Progenitor cell of endocrine pancreas (in vitro differentiated cells): ENCODE data around the gene LUZP1. TPM values are rescaled to one million over a fixed set of nuclear protein-coding genes. Genes with fewer than 3 reads are reported as not detected.

Experiments
- DNase-seq: peaks from one replicate; pipeline ENCODE4 v3.0.0; 2021; ENCODE audit warnings: low spot score; ENCODE audit not compliant: unreplicated experiment
- H3K27ac Mint-ChIP-seq: 2 replicates; pipeline ENCODE4 v1.8.0; 2021; ENCODE audit warnings: mild to moderate bottlenecking, moderate library complexity, mixed read lengths
- H3K27me3 Mint-ChIP-seq: 2 replicates; pipeline ENCODE4 v1.8.0; 2021; ENCODE audit warnings: mixed read lengths
- H3K36me3 Mint-ChIP-seq: 2 replicates; pipeline ENCODE4 v1.8.0; 2022; ENCODE audit warnings: mixed read lengths; ENCODE audit not compliant: insufficient read depth
- H3K4me1 Mint-ChIP-seq: 2 replicates; pipeline ENCODE4 v1.8.0; 2021; ENCODE audit warnings: low read depth, mixed read lengths
- H3K4me3 Mint-ChIP-seq: 2 replicates; pipeline ENCODE4 v1.8.0; 2021; ENCODE audit warnings: low read depth, mild to moderate bottlenecking, moderate library complexity, mixed read lengths
- H3K9me3 Mint-ChIP-seq: 2 replicates; pipeline ENCODE4 v1.8.0; 2021; ENCODE audit warnings: low read depth, mixed read lengths
- CTCF ChIP-seq: fragments of 200-600 bp; sonication (generic); IDR thresholded peaks from one replicate; pipeline ENCODE4 v1.5.0; 2021; ENCODE audit warnings: antibody characterized with exemption, mild to moderate bottlenecking; ENCODE audit not compliant: unreplicated experiment
- total RNA-seq: library from RNA; stranded (reverse); gene quantifications from 2 replicates; pipeline ENCODE4 v1.2.1, GENCODE V29; 2021

The LUZP1 gene
- total RNA-seq, 1 donor from 2014 or later = 47.5 TPM

GRCh38 chr1:23065385-23065784, 103.3 kb downstream of the LUZP1 start:
- H3K36me3 Mint-ChIP-seq = peaks cover 24% of the 10 kb centered on the region
- no peaks in the 10 kb centered on the region for H3K27me3 Mint-ChIP-seq
- no peak overlapping the region for H3K4me3 Mint-ChIP-seq
- peaks cover 1% of the 10 kb centered on the region for H3K4me1 Mint-ChIP-seq
- no peak for TF ChIP-seq CTCF
- peak overlapping the region; percentile 64 for H3K27ac Mint-ChIP-seq
- H3K9me3 Mint-ChIP-seq = no peaks in the 10 kb centered on the region
- DNase-seq = no peak

GRCh38 chr1:23062271-23062670, 106.4 kb downstream of the LUZP1 start:
- no peaks in the 10 kb centered on the region for H3K9me3 Mint-ChIP-seq
- no peak for TF ChIP-seq CTCF
- H3K4me3 Mint-ChIP-seq = no peak overlapping the region
- peaks cover 26% of the 10 kb centered on the region for H3K36me3 Mint-ChIP-seq
- H3K27me3 Mint-ChIP-seq = no peaks in the 10 kb centered on the region
- H3K4me1 Mint-ChIP-seq = peaks cover 2% of the 10 kb centered on the region
- no peak for DNase-seq
- peak overlapping the region; percentile 62 for H3K27ac Mint-ChIP-seq

- peaks cover 30% of the 10 kb centered on the region for H3K36me3 Mint-ChIP-seq
- H3K27ac Mint-ChIP-seq = no peak overlapping the region
- TF ChIP-seq CTCF = no peak
- peaks cover 2% of the 10 kb centered on the region for H3K4me1 Mint-ChIP-seq
- no peaks in the 10 kb centered on the region for H3K9me3 Mint-ChIP-seq
- H3K27me3 Mint-ChIP-seq = no peaks in the 10 kb centered on the region
- H3K4me3 Mint-ChIP-seq = no peak overlapping the region
- no peak for DNase-seq
Observed at GRCh38 chr1:23057301-23057700, 111.4 kb downstream of the LUZP1 start.

- Mint-ChIP-seq H3K4me1 (no peaks in the 10 kb centered on the region), H3K4me3 (no peak overlapping the region), H3K36me3 (peaks cover 16% of the 10 kb centered on the region), H3K27me3 (no peaks in the 10 kb centered on the region), H3K27ac (no peak overlapping the region), H3K9me3 (no peaks in the 10 kb centered on the region)
- DNase-seq = no peak
- TF ChIP-seq CTCF = no peak
Observed at GRCh38 chr1:23051290-23051909, 117.3 kb downstream of the LUZP1 start.

GRCh38 chr1:23050201-23050600, 118.5 kb downstream of the LUZP1 start:
- Mint-ChIP-seq H3K4me1 (peaks cover 3% of the 10 kb centered on the region), H3K9me3 (no peaks in the 10 kb centered on the region), H3K4me3 (no peak overlapping the region), H3K36me3 (peaks cover 16% of the 10 kb centered on the region), H3K27me3 (no peaks in the 10 kb centered on the region), H3K27ac (no peak overlapping the region)
- no peak for DNase-seq
- TF ChIP-seq CTCF = no peak
